ENCODE results near the gene HDAC4. TPM values are rescaled to one million over a fixed set of nuclear protein-coding genes. Genes with fewer than 3 reads are reported as not detected.

The HDAC4 gene
- total and polyA plus RNA-seq, 2 of the 8 experiments (the other 6 are each of a cell fraction or from before 2014, with no cell fraction given) = 15.4 to 31.5 TPM

- no peak overlapping the region for H4K8ac ChIP-seq (ENCODE audit: extremely low read depth, insufficient read depth, low read length)
- H2BK12ac ChIP-seq (ENCODE audit: low read depth, low read length) = no peak overlapping the region
- H3K4ac ChIP-seq (replicated peaks; ENCODE audit: insufficient read length, low read depth, low read length) = no peak overlapping the region
- H3K27ac ChIP-seq (ENCODE audit: low read depth, low read length) = no peak overlapping the region
- H2AK5ac ChIP-seq (ENCODE audit: low read depth, low read length) = no peak overlapping the region
- WGBS, 2 experiments (ENCODE audit: extremely low coverage in 1 of 2, insufficient coverage in 1 of 2, insufficient read length in 1 of 2, insufficient replicate concordance in 2 of 2, low coverage in 1 of 2, low lambda C conversion rate in 2 of 2, missing lambda C conversion rate in 1 of 2) = 95% methylated on average over 14 of the region's 21 CpGs; no CpG with 5 or more reads in 1 of the 2 experiments
- H3K36me3 ChIP-seq (ENCODE audit: control insufficient read depth in 2 of 4, insufficient read depth in 4 of 4, low read length in 3 of 4) = peaks cover 0 to 3% (median under 1%) of the 10 kb centered on the region in 4 experiments; a peak in 3 of 8 replicates
- ChIA-PET CTCF (ENCODE audit: partially characterized antibody) (interaction anchor here (0.7 to 1.3 kb wide), 2 partner anchors 13 to 55 kb away, joined by 3 read pairs; no protein-coding TSS in a partner anchor), POLR2A (ENCODE audit: partially characterized antibody) (no interaction called here)
- H2BK20ac ChIP-seq (ENCODE audit: low read length) = no peak overlapping the region
- TF ChIP-seq ATF3 (IDR thresholded peaks at IDR 0.05; ENCODE audit: insufficient read depth, low read depth, low read length) (no peak), RBBP5 (IDR thresholded peaks at IDR 0.05; ENCODE audit: borderline replicate concordance, low read depth, low read length) (no peak), RXRA (IDR thresholded peaks at IDR 0.05; ENCODE audit: insufficient read depth, low read depth, low read length) (no peak)
- no peaks in the 10 kb centered on the region for H3K27me3 ChIP-seq (replicated peaks in 1 of 4; ENCODE audit: control insufficient read depth in 3 of 4, extremely low read depth in 1 of 4, insufficient read depth in 3 of 4, low read length in 3 of 4)
- no peak overlapping the region for H3K14ac ChIP-seq (ENCODE audit: insufficient read length)
- H4K20me1 ChIP-seq (replicated peaks in 1 of 2; ENCODE audit: control insufficient read depth in 1 of 2, insufficient read depth in 2 of 2, low read length in 2 of 2) = peaks cover 5 to 15% of the 10 kb centered on the region in 2 experiments
- H3K23me2 ChIP-seq (ENCODE audit: low read depth, low read length) = no peaks in the 10 kb centered on the region; the same call in 1 of the 2 replicates
- H2BK15ac ChIP-seq (ENCODE audit: low read length) = no peak overlapping the region
- no peak overlapping the region for H2AFZ ChIP-seq (ENCODE audit: low read length)
- no peak overlapping the region for H3K23ac ChIP-seq (ENCODE audit: insufficient read length)
- peaks cover 0 to 22% of the 10 kb centered on the region in 2 experiments; a peak in 2 of 4 replicates for H3K79me2 ChIP-seq (ENCODE audit: control insufficient read depth in 1 of 2, insufficient read depth in 2 of 2, low read length in 2 of 2)
- no peak for DNase-seq (ENCODE audit: low read depth in 1 of 2, low spot score in 2 of 2)
- peaks cover 0 to 12% (median 2%) of the 10 kb centered on the region in 4 experiments; a peak in 3 of 7 replicates for H3K4me1 ChIP-seq (replicated peaks in 1 of 4; ENCODE audit: control insufficient read depth in 3 of 4, insufficient read depth in 4 of 4, low read length in 3 of 4)
- no peak overlapping the region for H2BK5ac ChIP-seq (ENCODE audit: low read depth, low read length)
- H3K79me1 ChIP-seq (ENCODE audit: low read depth, low read length) = 0 out of 2 replicates have a peak, but pooled peaks cover 9% of the 10 kb centered on the region
- H4K91ac ChIP-seq (replicated peaks; ENCODE audit: insufficient read length, low read length) = no peak overlapping the region
- H3K4me3 ChIP-seq (ENCODE audit: extremely low read depth in 1 of 4, insufficient read depth in 2 of 4, low read depth in 3 of 4, low read length in 4 of 4) = no peak overlapping the region
- H3K4me2 ChIP-seq (ENCODE audit: insufficient read depth in 1 of 2, low read depth in 2 of 2, low read length in 2 of 2) = no peak overlapping the region
- no peak overlapping the region for H3K18ac ChIP-seq (ENCODE audit: extremely low read depth, low read length)
- no peak overlapping the region for H3K56ac ChIP-seq (replicated peaks; ENCODE audit: insufficient read length, low read depth, low read length)
- no peak overlapping the region for H3K9ac ChIP-seq (replicated peaks in 1 of 4; ENCODE audit: extremely low read depth in 1 of 4, low read depth in 3 of 4, low read length in 3 of 4)
- no peaks in the 10 kb centered on the region for H3K9me3 ChIP-seq (ENCODE audit: insufficient read depth in 2 of 2, low read depth in 1 of 2, low read length in 1 of 2)
- no peak overlapping the region for H2BK120ac ChIP-seq (replicated peaks; ENCODE audit: low read depth, low read length)
- H4K5ac ChIP-seq (ENCODE audit: insufficient read length, low read depth, low read length) = no peak overlapping the region
- FAIRE-seq = no peak
Measured at GRCh38 chr2:239199041-239199768, 201.6 kb downstream of the HDAC4 start.

Data from H1 (cell line).